HPDE6-E6E7 (cell line): ENCODE results near the gene TOR1AIP2.
"Not testable (repeated sequence)": the region's sequence is repeated elsewhere in the genome, so short reads cannot be mapped to it uniquely, and the experiment has no call there.

ENCODE experiments used
- DNase-seq: peaks from one replicate; pipeline ENCODE4 v3.0.0; 2011; ENCODE audit warnings: missing footprints; ENCODE audit errors: extremely low spot score

The TOR1AIP2 gene

DNA sequence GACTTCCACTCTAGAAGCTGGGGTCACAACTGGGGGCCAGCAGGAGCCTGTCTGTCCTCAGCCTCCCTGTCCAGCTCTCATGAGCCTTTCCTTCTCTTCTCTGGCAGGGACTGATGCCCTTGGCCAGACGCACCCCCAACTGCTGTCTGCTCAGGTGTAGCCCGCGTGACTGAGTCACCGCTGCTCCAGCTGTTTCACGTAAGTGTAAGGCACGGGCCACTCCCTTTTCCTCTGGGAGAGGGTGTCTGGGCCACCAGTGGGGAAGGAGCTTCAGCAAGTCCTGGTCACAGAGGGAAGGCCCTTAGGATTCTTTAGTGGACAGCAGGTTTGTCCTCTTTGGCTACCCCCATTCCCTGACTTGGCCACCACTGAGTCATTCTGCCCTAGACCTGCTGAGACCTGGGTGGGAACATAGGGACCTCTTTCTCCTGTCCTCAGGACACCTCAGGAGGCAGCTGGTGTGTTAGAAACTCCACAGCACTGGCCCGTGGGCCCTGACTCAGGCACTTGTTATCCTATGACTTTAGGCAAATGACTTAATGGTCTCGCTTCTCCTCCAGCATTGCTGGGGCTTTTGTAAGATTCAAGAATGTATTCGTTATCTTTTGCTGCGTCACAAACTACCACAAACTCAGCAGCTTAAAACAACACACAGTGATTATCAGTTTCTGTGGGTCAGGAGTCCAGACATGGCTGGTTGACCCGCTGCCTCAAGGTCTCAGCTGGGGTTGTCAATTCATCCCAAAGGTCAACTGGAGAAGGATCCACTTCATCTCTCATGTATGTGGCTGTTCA is 69.7 kb downstream of the TOR1AIP2 start:
- DNase-seq: no peak

DNA sequence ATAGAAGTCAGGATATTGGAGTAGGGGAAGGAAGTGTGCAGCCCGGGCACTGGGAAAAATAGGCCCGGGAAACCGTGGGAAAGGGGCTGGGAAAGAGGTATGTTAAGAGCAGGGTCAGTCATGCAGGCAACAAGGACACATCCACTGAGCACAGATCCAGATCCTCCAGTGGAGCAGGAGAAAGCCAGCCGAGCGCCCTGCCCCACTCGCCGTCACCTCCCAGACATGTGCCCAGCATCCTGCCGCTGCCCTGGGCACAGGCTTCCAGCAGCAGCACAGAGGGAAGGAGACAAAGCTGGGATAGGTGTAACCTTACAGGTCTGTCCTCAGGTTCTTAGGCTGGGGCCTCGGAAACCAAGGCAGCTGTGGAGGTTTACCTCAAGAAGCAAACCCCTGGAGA is 70.3 kb downstream of the TOR1AIP2 start:
- DNase-seq: no peak

DNA sequence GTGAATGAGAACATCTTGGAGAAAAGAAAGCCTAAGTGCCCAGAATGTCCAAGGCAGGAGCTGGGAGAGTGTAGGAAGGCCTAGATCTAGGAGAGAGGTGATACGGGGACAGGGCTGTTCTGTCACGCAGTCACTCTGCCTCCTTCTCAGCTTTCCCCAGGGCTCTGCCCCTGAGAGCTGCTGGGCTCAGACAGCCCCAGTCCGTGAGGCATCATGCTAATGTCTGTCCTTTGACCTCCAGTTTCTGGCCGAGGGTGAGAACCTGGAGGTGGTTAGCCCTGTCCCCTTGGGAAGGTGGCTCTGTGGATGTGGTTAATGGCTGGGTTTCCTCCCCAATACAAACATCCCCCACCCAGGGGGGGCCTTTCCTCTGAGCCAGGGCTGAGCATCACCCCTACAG is 71.3 kb downstream of the TOR1AIP2 start:
- DNase-seq: no peak

DNA sequence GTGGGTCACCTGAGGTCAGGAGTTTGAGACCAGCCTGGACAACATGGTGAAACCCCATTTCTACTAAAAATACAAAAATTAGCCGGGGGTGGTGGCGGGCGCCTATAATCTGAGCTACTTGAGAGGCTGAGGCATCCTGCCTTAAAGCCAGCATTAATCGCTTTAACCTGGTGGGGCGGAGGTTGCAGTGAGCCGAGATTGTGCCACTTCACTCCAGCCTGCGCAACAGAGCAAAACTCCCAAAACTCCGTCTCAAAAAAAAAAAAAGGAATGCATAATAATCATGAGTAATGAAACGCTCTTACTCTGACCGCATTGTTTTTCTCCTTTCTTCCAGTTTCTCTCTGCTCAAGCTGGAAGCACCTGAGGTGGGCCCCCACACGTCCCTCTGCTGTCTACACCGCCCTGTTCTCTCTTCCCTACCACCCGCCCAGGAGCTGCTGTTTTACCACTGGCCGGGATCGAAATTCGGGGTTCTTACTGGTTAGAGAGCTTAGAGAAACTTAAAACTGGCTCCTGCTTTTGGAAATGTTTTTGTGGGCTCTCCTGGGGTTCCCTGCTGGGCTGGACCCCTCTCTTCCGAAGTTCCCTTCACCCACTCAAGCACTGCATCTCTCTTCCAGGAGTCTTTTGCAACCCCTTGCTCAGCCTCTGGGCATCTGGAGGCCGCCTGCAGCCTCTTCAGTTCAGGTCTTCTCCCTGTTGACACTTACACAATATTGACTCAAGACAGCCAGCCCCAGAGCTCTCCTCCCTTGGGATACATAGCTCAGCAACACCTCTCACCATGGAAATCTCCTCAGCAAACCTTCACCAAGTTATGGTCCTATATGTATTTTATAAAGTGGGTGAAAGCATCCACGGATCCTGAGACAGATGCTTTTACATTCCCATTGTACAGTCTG is 72.1 kb downstream of the TOR1AIP2 start:
- no peak for DNase-seq

DNA sequence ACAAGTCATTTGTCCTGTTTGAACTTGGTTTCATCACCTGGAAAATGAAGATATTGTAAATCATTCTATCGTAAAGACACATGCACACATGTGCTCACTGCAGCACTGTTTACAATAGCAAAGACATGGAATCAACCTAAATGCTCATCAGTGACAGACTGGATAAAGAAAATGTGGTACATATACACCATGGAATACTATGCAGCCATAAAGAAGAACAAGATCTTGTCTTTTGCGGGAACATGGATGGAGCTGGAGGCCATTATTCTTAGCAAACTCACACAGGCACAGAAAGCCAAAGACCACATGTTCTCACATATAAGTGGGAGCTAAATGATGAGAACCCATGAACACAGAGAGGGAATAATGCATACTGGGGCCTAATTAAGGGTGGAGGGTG is 73.2 kb downstream of the TOR1AIP2 start:
- not testable (repeated sequence) for DNase-seq

DNA sequence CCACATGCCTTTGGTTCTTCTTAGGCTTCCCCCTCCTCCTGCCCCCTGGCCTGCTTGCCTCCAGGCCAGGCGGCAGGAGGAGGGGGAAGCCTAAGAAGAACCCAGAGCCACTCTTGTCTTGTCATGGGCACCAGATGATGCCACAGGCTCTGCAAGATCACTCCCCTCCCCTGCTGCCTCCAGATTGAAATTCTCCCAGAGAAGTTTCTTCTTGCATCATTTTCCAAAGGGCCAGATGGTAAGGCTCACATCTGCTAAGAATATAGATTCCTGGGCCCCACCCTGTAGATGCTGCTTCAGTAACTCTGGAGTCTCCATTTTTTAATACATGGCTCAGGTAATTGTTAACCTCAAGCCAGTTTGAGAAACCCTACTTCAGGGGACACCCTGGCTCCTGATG is 73.7 kb downstream of the TOR1AIP2 start:
- DNase-seq: no peak

DNA sequence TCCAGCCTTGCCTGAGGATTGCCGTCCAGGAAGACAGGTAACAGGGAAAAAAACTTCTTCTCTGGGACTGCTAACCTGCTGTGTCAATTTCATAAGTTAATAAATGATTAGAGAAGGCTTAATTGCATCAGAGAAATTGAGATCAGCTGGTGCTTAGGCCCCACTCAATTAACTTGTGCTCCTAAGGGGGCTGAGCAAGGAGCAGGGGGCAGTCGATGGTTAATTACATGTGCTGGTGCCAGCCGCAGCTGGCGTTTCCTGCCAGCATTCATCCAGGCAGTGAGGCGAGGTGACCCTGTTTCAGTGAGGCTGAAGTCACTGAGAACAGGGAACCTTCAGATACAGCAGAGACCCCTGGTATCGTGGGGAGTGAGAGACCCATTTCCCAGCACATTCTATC is 74.5 kb downstream of the TOR1AIP2 start:
- no peak for DNase-seq

DNA sequence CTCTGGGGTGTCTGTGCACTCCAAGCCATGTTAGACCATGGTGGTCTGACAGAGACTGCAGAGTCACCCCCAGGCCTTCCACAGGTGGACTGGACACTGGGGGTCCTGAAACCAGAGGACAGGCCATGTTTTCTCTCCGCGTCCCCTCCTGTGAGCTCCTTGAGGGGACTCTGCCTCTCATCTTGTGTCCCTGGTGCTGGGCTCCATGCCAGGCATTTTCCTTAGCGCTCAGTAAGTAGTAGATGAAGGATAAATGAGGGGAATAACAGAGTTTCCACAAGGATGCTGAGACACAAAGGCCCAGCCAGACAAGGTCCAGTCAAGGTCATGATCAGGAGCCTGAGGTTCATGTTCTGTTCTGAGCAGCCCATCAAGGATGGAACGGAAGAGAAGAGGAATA is 77.1 kb downstream of the TOR1AIP2 start:
- DNase-seq: no peak

DNA sequence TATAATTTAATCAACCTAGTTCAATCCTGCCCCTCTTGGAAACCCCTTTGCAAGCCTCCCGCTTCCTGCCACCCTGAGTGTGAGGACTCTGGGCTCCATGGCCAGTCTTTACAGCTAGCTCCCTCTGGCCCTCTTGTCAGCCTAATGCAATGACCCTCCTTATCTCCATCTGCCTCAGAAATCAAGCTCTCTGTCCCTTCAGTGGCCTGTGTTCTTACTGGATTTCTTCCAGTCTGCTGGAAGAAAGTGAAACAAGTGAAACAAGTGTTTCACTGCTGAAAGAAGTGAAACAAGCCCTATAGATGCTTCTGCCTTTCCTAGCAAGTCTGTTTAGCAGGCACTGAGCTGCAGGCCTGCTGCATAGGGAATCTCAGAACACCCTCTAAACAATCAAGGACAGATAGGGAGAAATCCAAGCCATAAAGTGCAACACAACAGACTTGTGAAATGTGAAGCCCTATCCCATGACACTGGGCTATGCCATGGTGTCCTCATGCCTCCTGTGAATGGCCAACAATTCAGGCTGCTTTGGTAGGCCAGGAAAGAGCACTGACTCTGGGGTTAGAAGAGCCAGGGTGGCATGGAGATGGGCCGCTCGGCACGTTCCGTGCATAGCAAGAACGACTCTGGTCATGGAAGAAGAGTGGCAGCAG is 78.6 kb downstream of the TOR1AIP2 start:
- DNase-seq: no peak

DNA sequence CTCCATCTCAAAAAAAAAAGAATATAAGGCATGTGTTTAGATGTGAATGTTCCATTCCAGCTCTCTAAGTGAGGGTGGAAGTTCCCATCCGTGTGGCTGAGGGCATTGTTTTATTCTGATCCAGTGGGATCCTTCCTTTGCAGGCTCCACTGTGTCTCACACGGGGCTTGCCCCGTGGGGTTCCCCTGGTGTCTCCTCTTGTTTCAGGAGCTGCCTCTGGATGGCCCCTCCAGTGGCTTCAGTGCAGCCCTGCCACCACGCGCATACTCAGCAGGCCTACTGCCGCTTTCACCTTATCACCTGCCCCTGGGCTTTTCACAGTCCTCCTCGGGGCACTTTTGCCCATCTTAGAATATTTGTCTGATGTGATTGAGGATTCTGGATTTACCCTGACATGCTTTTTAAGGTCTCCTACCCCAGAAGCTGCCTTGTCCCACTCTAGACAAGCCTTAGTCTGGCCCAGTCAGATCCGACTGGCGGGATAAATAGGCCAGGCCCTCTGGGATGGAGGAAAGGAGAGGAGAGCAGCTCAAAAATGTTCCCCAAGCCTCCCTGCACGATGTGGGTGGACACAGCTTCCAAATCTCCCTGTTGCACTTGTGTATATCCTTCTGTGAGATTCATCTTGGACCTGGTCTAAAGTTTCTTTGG is 79.3 kb downstream of the TOR1AIP2 start:
- DNase-seq: no peak

DNA sequence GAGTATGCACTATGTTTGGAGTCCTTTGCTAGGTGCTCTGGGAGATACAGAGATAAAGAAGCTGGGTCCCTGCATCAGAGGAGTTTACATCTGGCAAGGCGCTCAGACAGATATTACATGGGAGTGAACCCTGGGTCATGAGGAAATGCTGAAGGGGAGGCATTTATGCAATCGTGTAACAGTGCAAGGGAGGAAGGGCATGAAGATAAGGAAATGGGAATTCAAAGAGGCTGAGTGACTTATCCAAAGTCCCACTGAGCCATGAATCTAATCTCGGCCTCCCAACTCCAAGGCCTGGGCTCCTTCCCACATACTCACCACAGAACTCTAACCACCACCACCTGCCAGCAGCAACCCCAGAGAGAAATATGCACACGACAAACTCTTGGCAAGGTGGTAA is 82.9 kb downstream of the TOR1AIP2 start:
- DNase-seq: no peak

DNA sequence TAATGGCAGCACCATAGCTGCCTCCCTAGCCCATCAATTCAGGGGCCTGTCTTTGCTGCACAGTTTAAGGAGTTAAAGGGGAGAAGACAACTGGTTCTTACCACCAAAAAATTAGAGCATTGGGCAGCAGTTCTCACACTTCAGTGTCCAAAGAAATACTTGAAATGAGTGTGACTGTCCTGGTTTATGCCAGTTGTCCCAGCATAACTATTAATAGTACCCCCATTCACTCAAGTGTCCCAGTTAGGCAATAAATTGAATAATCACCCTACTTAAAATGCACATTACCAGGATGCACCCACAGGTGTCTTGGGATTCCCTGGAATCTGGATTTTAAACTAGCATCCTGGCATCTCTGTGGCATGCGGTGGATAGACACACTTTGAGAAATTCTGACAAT is 83.5 kb downstream of the TOR1AIP2 start:
- DNase-seq: no peak

DNA sequence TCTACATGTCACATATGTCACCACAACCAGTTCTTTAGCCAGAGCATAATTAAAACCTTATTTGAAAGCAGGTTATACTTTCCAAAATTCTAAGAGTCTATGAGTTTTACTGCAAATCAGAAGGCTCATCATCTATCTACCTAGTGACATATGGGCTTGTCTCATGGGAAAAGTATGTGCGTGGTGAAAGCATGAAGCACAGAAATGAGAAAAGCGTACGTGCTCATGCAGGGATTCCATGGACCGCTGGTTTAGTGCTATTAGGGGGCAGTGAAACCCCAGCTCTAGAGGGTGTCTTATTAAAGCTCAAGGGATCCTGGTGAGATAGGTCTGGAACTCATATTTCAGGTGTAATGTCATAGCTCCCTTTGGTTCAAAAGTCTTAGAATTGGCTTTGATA is 84.3 kb downstream of the TOR1AIP2 start:
- no peak for DNase-seq
